ENCODE data around the gene ZNF813. TPM values are rescaled to one million over a fixed set of nuclear protein-coding genes. Genes with fewer than 3 reads are reported as not detected.
A peak's percentile ranks its signal among the peaks of the same experiment; 100 is the strongest.

ZNF813 gene
- polyA plus RNA-seq, 1 of the 3 experiments (the other 2 are of a cell fraction): 0.44 TPM

DNA sequence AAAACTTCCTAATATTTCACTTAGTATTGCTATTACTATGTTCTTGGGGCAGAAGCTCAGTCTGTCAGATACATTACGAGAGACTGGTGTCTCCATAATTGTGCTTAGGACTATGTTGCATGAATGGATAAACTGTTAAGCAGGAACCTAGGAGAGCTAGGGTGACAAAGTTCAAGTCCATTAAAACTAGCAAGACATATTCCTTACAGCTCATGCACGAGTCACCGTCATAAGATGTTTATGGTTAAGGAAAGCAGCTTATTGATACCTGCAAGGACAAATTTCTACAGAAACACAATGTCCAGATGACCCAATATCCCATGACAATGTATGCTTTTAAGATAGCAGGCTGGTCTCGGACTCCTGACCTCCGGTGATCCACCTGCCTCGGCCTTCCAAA is 5.7 kb upstream of the ZNF813 start:
- Histone ChIP-seq H3K27ac (ENCODE audit: low read depth in 2 of 2, low read length in 1 of 2) (no peak overlapping the region), H4K20me1 (ENCODE audit: insufficient read depth) (no peaks in the 10 kb centered on the region), H3K9me3 (peaks cover 10% of the 10 kb centered on the region; the same call in 1 of the 2 replicates), H3K9ac (no peak overlapping the region), H3K79me2 (ENCODE audit: insufficient read depth) (no peaks in the 10 kb centered on the region), H3K4me2 (no peak overlapping the region), H3K4me1 (ENCODE audit: control insufficient read depth in 1 of 2, insufficient read depth in 2 of 2, low read depth in 1 of 2, low read length in 1 of 2) (no peaks in the 10 kb centered on the region), H3K9me2 (no peaks in the 10 kb centered on the region), H3F3A (replicated peaks; ENCODE audit: insufficient read depth) (no peaks in the 10 kb centered on the region), H3K4me3 (ENCODE audit: low read depth in 2 of 2, low read length in 1 of 2) (no peak overlapping the region), H2AFZ (ENCODE audit: low read depth) (no peak overlapping the region), H3K27me3 (ENCODE audit: insufficient read depth) (no peaks in the 10 kb centered on the region), H3K36me3 (replicated peaks in 1 of 2; ENCODE audit: control insufficient read depth in 1 of 2, insufficient read depth in 2 of 2, low read length in 1 of 2) (peaks cover 0 to 16% of the 10 kb centered on the region in 2 experiments)
- ChIA-PET POLR2A (interaction anchor here (0.6 kb wide), 1 partner anchor 474 kb away, joined by 3 read pairs; no protein-coding TSS in a partner anchor), CTCF (interaction anchor here (1.0 to 2.2 kb wide), 2 partner anchors 37 to 267 kb away, joined by 3 to 7 read pairs; no protein-coding TSS in a partner anchor)
- no peak for DNase-seq
- TF ChIP-seq RFX5 (IDR thresholded peaks at IDR 0.05; ENCODE audit: low read length): no peak
- 78% methylated on average over 6 of the region's 6 CpGs for WGBS (ENCODE audit: low lambda C conversion rate)

DNA sequence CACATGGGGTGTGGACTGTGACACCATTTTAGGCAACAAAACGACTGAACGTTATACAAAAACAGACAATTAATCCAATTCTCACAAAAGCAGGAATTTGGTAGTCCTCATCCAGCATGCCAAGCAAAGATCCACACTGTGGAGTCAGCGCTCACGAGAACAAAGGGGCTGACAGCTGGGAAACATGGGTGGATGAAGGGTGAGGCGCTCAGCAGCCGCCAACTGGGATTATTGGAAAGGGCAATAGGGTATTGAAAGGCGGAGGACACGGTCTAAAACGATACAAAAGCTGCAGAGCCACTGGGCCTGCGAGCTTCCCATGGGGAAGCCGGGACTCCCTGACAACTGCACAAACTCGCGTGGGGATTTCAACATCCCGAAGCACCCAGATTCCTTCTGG is 4.7 kb upstream of the ZNF813 start:
- Histone ChIP-seq H4K20me1 (ENCODE audit: insufficient read depth) (no peaks in the 10 kb centered on the region), H3K27ac (ENCODE audit: low read depth in 2 of 2, low read length in 1 of 2) (no peak overlapping the region), H3K9me3 (peaks cover 10% of the 10 kb centered on the region; the same call in 1 of the 2 replicates), H3K9me2 (no peaks in the 10 kb centered on the region), H3K79me2 (ENCODE audit: insufficient read depth) (no peaks in the 10 kb centered on the region), H3F3A (replicated peaks; ENCODE audit: insufficient read depth) (no peaks in the 10 kb centered on the region), H3K27me3 (ENCODE audit: insufficient read depth) (no peaks in the 10 kb centered on the region), H3K4me3 (ENCODE audit: low read depth in 2 of 2, low read length in 1 of 2) (no peak overlapping the region), H3K4me2 (no peak overlapping the region), H3K4me1 (ENCODE audit: control insufficient read depth in 1 of 2, insufficient read depth in 2 of 2, low read depth in 1 of 2, low read length in 1 of 2) (no peaks in the 10 kb centered on the region), H3K9ac (no peak overlapping the region), H2AFZ (ENCODE audit: low read depth) (no peak overlapping the region), H3K36me3 (replicated peaks in 1 of 2; ENCODE audit: control insufficient read depth in 1 of 2, insufficient read depth in 2 of 2, low read length in 1 of 2) (peaks cover 0 to 7% of the 10 kb centered on the region in 2 experiments)
- 62% methylated on average over 14 of the region's 14 CpGs for WGBS (ENCODE audit: low lambda C conversion rate)
- POLR2A ChIA-PET: no interaction called here
- TF ChIP-seq TAF1 (IDR thresholded peaks at IDR 0.05; ENCODE audit: borderline replicate concordance, low read depth, low read length): no peak
- CTCF ChIA-PET: interaction anchor here (0.5 kb wide), 1 partner anchor 152 kb away, joined by 3 read pairs; no protein-coding TSS in a partner anchor
- DNase-seq: no peak

DNA sequence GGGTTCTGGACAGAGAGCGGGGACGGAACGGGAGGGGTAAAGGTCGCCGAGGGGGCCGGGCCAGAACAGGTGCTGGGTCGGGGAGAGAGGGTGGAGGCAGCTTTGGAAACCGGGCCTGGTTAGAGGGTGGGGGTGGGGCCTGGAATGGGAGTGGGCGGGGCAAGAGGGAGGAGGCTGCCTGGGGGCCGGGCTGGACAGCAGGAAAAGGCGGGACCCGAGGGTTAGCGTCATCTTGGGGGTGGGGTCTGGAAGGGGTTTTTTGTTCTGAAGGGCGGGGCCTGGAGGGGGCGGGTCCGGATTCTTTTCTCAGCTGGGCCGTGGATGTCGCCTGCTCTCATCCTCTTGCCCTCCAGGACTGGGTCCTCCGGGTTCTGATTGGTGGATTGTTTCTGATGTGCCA is 4.3 kb upstream of the ZNF813 start:
- ChIA-PET POLR2A (no interaction called here), CTCF (no interaction called here)
- H3K4me2 ChIP-seq: no peak overlapping the region
- no peak overlapping the region for H3K4me3 ChIP-seq (ENCODE audit: low read depth in 2 of 2, low read length in 1 of 2)
- no peak overlapping the region for H3K27ac ChIP-seq (ENCODE audit: low read depth in 2 of 2, low read length in 1 of 2)
- H3F3A ChIP-seq (replicated peaks; ENCODE audit: insufficient read depth): no peaks in the 10 kb centered on the region
- 25% methylated on average over 17 of the region's 19 CpGs for WGBS (ENCODE audit: low lambda C conversion rate)
- H4K20me1 ChIP-seq (ENCODE audit: insufficient read depth): no peaks in the 10 kb centered on the region
- peaks cover 0 to 3% of the 10 kb centered on the region in 2 experiments for H3K36me3 ChIP-seq (replicated peaks in 1 of 2; ENCODE audit: control insufficient read depth in 1 of 2, insufficient read depth in 2 of 2, low read length in 1 of 2)
- peaks cover 0 to 2% of the 10 kb centered on the region in 2 experiments; a peak in 1 of 4 replicates for H3K4me1 ChIP-seq (ENCODE audit: control insufficient read depth in 1 of 2, insufficient read depth in 2 of 2, low read depth in 1 of 2, low read length in 1 of 2)
- H3K9me2 ChIP-seq: no peaks in the 10 kb centered on the region
- TF ChIP-seq JUND (IDR thresholded peaks at IDR 0.05) (no peak), RCOR1 (IDR thresholded peaks at IDR 0.05; ENCODE audit: low read length) (no peak)
- TF ChIP-seq, protein P1, sequence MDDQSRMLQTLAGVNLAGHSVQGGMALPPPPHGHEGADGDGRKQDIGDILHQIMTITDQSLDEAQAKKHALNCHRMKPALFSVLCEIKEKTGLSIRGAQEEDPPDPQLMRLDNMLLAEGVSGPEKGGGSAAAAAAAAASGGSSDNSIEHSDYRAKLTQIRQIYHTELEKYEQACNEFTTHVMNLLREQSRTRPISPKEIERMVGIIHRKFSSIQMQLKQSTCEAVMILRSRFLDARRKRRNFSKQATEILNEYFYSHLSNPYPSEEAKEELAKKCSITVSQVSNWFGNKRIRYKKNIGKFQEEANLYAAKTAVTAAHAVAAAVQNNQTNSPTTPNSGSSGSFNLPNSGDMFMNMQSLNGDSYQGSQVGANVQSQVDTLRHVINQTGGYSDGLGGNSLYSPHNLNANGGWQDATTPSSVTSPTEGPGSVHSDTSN (IDR thresholded peaks at IDR 0.05): no peak
- no peak overlapping the region for H2AFZ ChIP-seq (ENCODE audit: low read depth)
- peaks cover 6% of the 10 kb centered on the region; the same call in 1 of the 2 replicates for H3K9me3 ChIP-seq
- H3K79me2 ChIP-seq (ENCODE audit: insufficient read depth): no peaks in the 10 kb centered on the region
- H3K9ac ChIP-seq: no peak overlapping the region
- DNase-seq: peak; percentile 79
- no peaks in the 10 kb centered on the region for H3K27me3 ChIP-seq (ENCODE audit: insufficient read depth)
